Hindlimb muscle (tissue), 1 donor: Measurements from ENCODE around the gene PRTG. TPM values are rescaled to one million over a fixed set of nuclear protein-coding genes. Genes with fewer than 3 reads are reported as not detected.
"Not testable (repeated sequence)": the region's sequence is repeated elsewhere in the genome, so short reads cannot be mapped to it uniquely, and the experiment has no call there.

Source experiments
- DNase-seq: peaks from one replicate; pipeline ENCODE4 v3.0.0-alpha.2; 2013
- polyA plus RNA-seq: library from polyadenylated mRNA; unstranded; fragments of 120-200 nt; gene quantifications from one replicate; pipeline ENCODE4 v1.2.1, GENCODE V29; 2013; ENCODE audit not compliant: insufficient read length

PRTG gene
- polyA plus RNA-seq, result 2.3 TPM

GRCh38 chr15:55742927-55743728 lies at the start of gene PRTG:
Gene PRTG (minus strand): TSS chr15:55743152. CDS start chr15:55742931, 221 bp downstream.
- DNase-seq, result peak; percentile 84

- DNase-seq, result no peak
Measured at GRCh38 chr15:55791551-55792400, 48.8 kb upstream of the PRTG start.

- no peak for DNase-seq
Measured at GRCh38 chr15:55789066-55789660, 46.2 kb upstream of the PRTG start.

GRCh38 chr15:55786341-55786740 lies 43.4 kb upstream of the PRTG start:
- no peak for DNase-seq

- not testable (repeated sequence) for DNase-seq
Measured at GRCh38 chr15:55785593-55785992, 42.6 kb upstream of the PRTG start.

- no peak for DNase-seq
Measured at GRCh38 chr15:55784286-55784685, 41.3 kb upstream of the PRTG start.

- DNase-seq, result no peak
Measured at GRCh38 chr15:55782901-55783300, 39.9 kb upstream of the PRTG start.

- no peak for DNase-seq
Measured at GRCh38 chr15:55780292-55780691, 37.3 kb upstream of the PRTG start.

- no peak for DNase-seq
Measured at GRCh38 chr15:55778932-55779331, 36.0 kb upstream of the PRTG start.

- no peak for DNase-seq
Measured at GRCh38 chr15:55775316-55775715, 32.4 kb upstream of the PRTG start.

GRCh38 chr15:55774113-55774970 lies 31.4 kb upstream of the PRTG start:
- DNase-seq, result no peak

- DNase-seq, result no peak
Measured at GRCh38 chr15:55770806-55771205, 27.9 kb upstream of the PRTG start.

- no peak for DNase-seq
Measured at GRCh38 chr15:55770261-55770660, 27.3 kb upstream of the PRTG start.

- no peak for DNase-seq
Measured at GRCh38 chr15:55768670-55769185, 25.8 kb upstream of the PRTG start.

GRCh38 chr15:55766676-55767075 lies 23.7 kb upstream of the PRTG start:
- no peak for DNase-seq

- DNase-seq, result no peak
Measured at GRCh38 chr15:55764398-55764797, 21.4 kb upstream of the PRTG start.

- DNase-seq, result no peak
Measured at GRCh38 chr15:55758580-55758986, 15.6 kb upstream of the PRTG start.

- DNase-seq, result not testable (repeated sequence)
Measured at GRCh38 chr15:55753433-55753832, 10.5 kb upstream of the PRTG start.

- no peak for DNase-seq
Measured at GRCh38 chr15:55750706-55751105, 7.8 kb upstream of the PRTG start.

- DNase-seq, result no peak
Measured at GRCh38 chr15:55743729-55744655, 1.0 kb upstream of the PRTG start.

GRCh38 chr15:55742498-55742926 lies 440 bp downstream of the PRTG start:
- DNase-seq, result peak; percentile 69
